Heart right ventricle (tissue), 16 donors: ENCODE results near the gene TTC29. TPM values are rescaled to one million over a fixed set of nuclear protein-coding genes. Genes with fewer than 3 reads are reported as not detected.

Source experiments
- ATAC-seq, 8 donors: fragments of 200-7000 bp; cut with Tn5 transposase; one replicate each; pipeline ENCODE4 v1.9.1; 2020; ENCODE audit warnings: mild to moderate bottlenecking in 8 of 8, moderate library complexity in 8 of 8, moderate number of reproducible peaks in 1 of 8
- DNase-seq, 2 donors: peaks; one replicate each; pipeline ENCODE4 v3.0.0-alpha.2; 2020
- H3K27ac ChIP-seq, 10 donors: fragments of 200-600 bp; sonication (generic) in 2 of 10; one replicate each; pipeline versions ENCODE4 v1.5.0 to v1.8.0; 2020 to 2022; ENCODE audit warnings: mild to moderate bottlenecking in 3 of 10
- H3K27me3 ChIP-seq, 7 donors: fragments of 200-600 bp; one replicate each; pipeline ENCODE4 v1.8.0; 2021 to 2022; ENCODE audit warnings: mild to moderate bottlenecking in 2 of 7
- H3K36me3 ChIP-seq, 9 donors: fragments of 200-600 bp; sonication (generic) in 1 of 9; one replicate each; pipeline versions ENCODE4 v1.5.0 to v1.8.0; 2020 to 2022; ENCODE audit warnings: mild to moderate bottlenecking in 2 of 9
- H3K4me1 ChIP-seq, 9 donors: fragments of 200-600 bp; sonication (generic) in 1 of 9; one replicate each; pipeline versions ENCODE4 v1.5.0 to v1.8.0; 2020 to 2022; ENCODE audit warnings: mild to moderate bottlenecking in 4 of 9
- H3K4me3 ChIP-seq, 10 donors: fragments of 200-600 bp; sonication (generic) in 2 of 10; one replicate each; pipeline versions ENCODE4 v1.5.0 to v1.8.0; 2020 to 2022; ENCODE audit warnings: mild to moderate bottlenecking in 7 of 10, moderate library complexity in 2 of 10
- H3K9me3 ChIP-seq, 11 donors: fragments of 200-600 bp in 10 of 11; sonication (generic) in 2 of 11; one replicate each; pipeline versions ENCODE4 v1.5.0 to v1.8.0; 2013 to 2022; ENCODE audit warnings: mild to moderate bottlenecking in 2 of 11, control low read depth in 1 of 11, moderate library complexity in 1 of 11
- CTCF ChIP-seq, 9 donors: fragments of 200-600 bp; sonication (generic) in 2 of 9; IDR thresholded peaks; one replicate each; pipeline versions ENCODE4 v1.5.0 to v1.8.0; 2021 to 2022; ENCODE audit warnings: antibody characterized with exemption in 9 of 9, mild to moderate bottlenecking in 5 of 9, moderate library complexity in 1 of 9
- WGBS, 2 donors: extraction: QIAGEN DNeasy Blood & Tissue Kit; methylation state at CpG; one replicate each; pipeline ENCODE4 v1.1.7; 2013; ENCODE audit warnings: inconsistent platforms in 1 of 2; 5-methylcytosine and 5-hydroxymethylcytosine counted together
- intact Hi-C, 10 donors: fragments of 100-400 bp; cut with DNase I; formaldehyde crosslinking; loops; one replicate each; pipeline versions ENCODE4 v1.11.1 to v1.14.2; 2022
- polyA plus RNA-seq, 2 donors: library from polyadenylated mRNA; stranded (reverse); fragments of 200-250 nt; gene quantifications; one replicate each; pipeline ENCODE4 v1.2.3, GENCODE V29; 2013
- total RNA-seq, 10 donors: library from RNA; stranded (reverse); fragmentation: NEBNext Ultra II Directional in 3 of 10; extraction: Animal tissue kit (Norgen Biotek cat#: 25700) in 3 of 10; gene quantifications; one replicate each; pipeline versions ENCODE4 v1.2.1 to v1.2.4, GENCODE V29; 2021 to 2023
- donor health status: Arrhythmogenic right ventricular cardiomyopathy.
- donor health status: ischemic (EF 13 %, LVEDD 7.1; RV severe dilation, severe dysfunction).
- donor health status: healthy with polysubstance abuse.
- donor health status: DM: no; HTN: yes; CAD: no.
- donor health status: DM: no; HTN: no; CAD: no.
- donor health status: ischemic (EF 25% LVEDD 6.9; RV normal size, moderate dysfunction).
- donor health status: ischemic (EF 25% LVEDD 5.7; RV mildly dilated, moderate dysfunction).
- donor health status: healthy.
- donor health status: DM: yes; HTN: yes; CAD: no.
- donor health status: Ischemic cardiomyopathy.
- donor health status: ischemic (EF 35%, LVEDD 5.7; RV mildly dilated, moderate dysfunction).
- donor health status: nonischemic (EF 11% LVEDD 7.7; RV severe dilation, severe dysfunction).
- donor health status: DM: yes; HTN: yes; CAD: no.
- donor health status: PGD.
- donor health status: ischemic (EF 29% LVEDD 5.4; RV normal size, mild dysfunction).
- donor health status: nonischemic (EF 23%, LVEDD 6.1; RV moderate dilation, normal function).

The TTC29 gene
- total and polyA plus RNA-seq, 12 donors = 0.28 TPM; not detected in 11

- ATAC-seq (no peak), DNase-seq (no peak)
- Histone ChIP-seq H3K4me1 (peaks cover 0 to 6% (median 0%) of the 10 kb centered on the region in 9 donors), H3K36me3 (no peaks in the 10 kb centered on the region), H3K27me3 (peaks cover 0 to 7% (median 0%) of the 10 kb centered on the region in 7 donors), H3K27ac (no peak overlapping the region), H3K4me3 (no peak overlapping the region), H3K9me3 (no peaks in the 10 kb centered on the region)
- intact Hi-C loops = no loop called here
- TF ChIP-seq CTCF (IDR thresholded peaks at IDR 0.05) = no peak
- WGBS, 2 donors = 53 to 54% methylated on average over 2 of the region's 2 CpGs
Observed at GRCh38 chr4:146960634-146961033, 15.0 kb upstream of the TTC29 start.

- no peak overlapping the region for H3K27ac ChIP-seq
- peaks cover 0 to 7% (median 0%) of the 10 kb centered on the region in 7 donors for H3K27me3 ChIP-seq
- H3K4me1 ChIP-seq = peaks cover 0 to 6% (median 0%) of the 10 kb centered on the region in 9 donors
- no peak overlapping the region for H3K4me3 ChIP-seq
- no peak for TF ChIP-seq CTCF (IDR thresholded peaks at IDR 0.05)
- no peaks in the 10 kb centered on the region for H3K36me3 ChIP-seq
- WGBS, 2 donors = 94 to 98% methylated on average over 1 of the region's 1 CpG
- ATAC-seq (no peak), DNase-seq (no peak)
- intact Hi-C loops = no loop called here
- H3K9me3 ChIP-seq = no peaks in the 10 kb centered on the region
Observed at GRCh38 chr4:146959692-146960091, 14.0 kb upstream of the TTC29 start.

- no peak for TF ChIP-seq CTCF (IDR thresholded peaks at IDR 0.05)
- ATAC-seq = no peak
Observed at GRCh38 chr4:146957237-146957636, 11.6 kb upstream of the TTC29 start.

GRCh38 chr4:146952896-146953295 lies 7.2 kb upstream of the TTC29 start:
- DNase-seq = no peak
- WGBS, 2 donors = 87 to 92% methylated on average over 2 of the region's 2 CpGs
- peaks cover 0 to 49% (median 18%) of the 10 kb centered on the region in 7 donors for H3K27me3 ChIP-seq
- H3K27ac ChIP-seq = no peak overlapping the region
- TF ChIP-seq CTCF (IDR thresholded peaks at IDR 0.05) = no peak
- no peaks in the 10 kb centered on the region for H3K9me3 ChIP-seq
- intact Hi-C loops = no loop called here
- no peaks in the 10 kb centered on the region for H3K4me1 ChIP-seq
- H3K4me3 ChIP-seq = no peak overlapping the region
- H3K36me3 ChIP-seq = no peaks in the 10 kb centered on the region
- ATAC-seq = no peak

More at GRCh38 chr4:146957237-146957636, 11.6 kb upstream of the TTC29 start:
- Histone ChIP-seq H3K27me3 (peaks cover 0 to 23% (median 18%) of the 10 kb centered on the region in 7 donors), H3K4me3 (no peak overlapping the region), H3K27ac (no peak overlapping the region), H3K4me1 (peaks cover 0 to 6% (median 0%) of the 10 kb centered on the region in 9 donors), H3K9me3 (no peaks in the 10 kb centered on the region), H3K36me3 (no peaks in the 10 kb centered on the region)
- intact Hi-C loops = no loop called here
- 56 to 82% methylated on average over 4 of the region's 4 CpGs for whole genome bisulfite sequencing, 2 donors
- DNase-seq = no peak
